KMS-11 (cell line): ENCODE data around the gene MCM3AP.

Source experiments
- H2AFZ ChIP-seq: fragments of 200-600 bp; sonication (generic); 2 replicates; pipeline ENCODE4 v1.6.1; 2016; ENCODE audit warnings: antibody characterized with exemption, mixed run types, low read depth
- H3K27ac ChIP-seq: fragments of 200-600 bp; sonication (generic); 2 replicates; pipeline ENCODE4 v1.6.1; 2016; ENCODE audit warnings: mild to moderate bottlenecking, mixed run types
- H3K27me3 ChIP-seq: fragments of 200-600 bp; sonication (generic); 2 replicates; pipeline ENCODE4 v1.6.1; 2017; ENCODE audit warnings: mild to moderate bottlenecking, low read depth, mixed run types, moderate library complexity; ENCODE audit not compliant: insufficient read depth
- H3K36me3 ChIP-seq: fragments of 200-600 bp; sonication (generic); 2 replicates; pipeline ENCODE4 v1.6.1; 2017; ENCODE audit warnings: mild to moderate bottlenecking, mixed run types; ENCODE audit not compliant: insufficient read depth
- H3K4me1 ChIP-seq: fragments of 200-600 bp; sonication (generic); 2 replicates; pipeline ENCODE4 v1.6.1; 2016; ENCODE audit warnings: mild to moderate bottlenecking, low read depth, mixed run types; ENCODE audit not compliant: poor library complexity, severe bottlenecking
- H3K4me2 ChIP-seq: fragments of 200-600 bp; sonication (generic); 2 replicates; pipeline ENCODE4 v1.7.0; 2016; ENCODE audit warnings: mild to moderate bottlenecking, mixed run types
- H3K4me3 ChIP-seq: fragments of 200-600 bp; sonication (generic); IDR thresholded peaks from 2 replicates; pipeline ENCODE4 v1.6.1; 2017; ENCODE audit warnings: low read depth, low read length, mixed read lengths; ENCODE audit not compliant: insufficient read depth
- H3K79me2 ChIP-seq: fragments of 200-600 bp; sonication (generic); 2 replicates; pipeline ENCODE4 v1.6.1; 2016; ENCODE audit warnings: low read depth, mixed run types; ENCODE audit not compliant: insufficient read depth
- H3K9ac ChIP-seq: fragments of 200-600 bp; sonication (generic); 2 replicates; pipeline ENCODE4 v1.6.1; 2016; ENCODE audit warnings: mild to moderate bottlenecking, mixed run types
- H4K20me1 ChIP-seq: fragments of 200-600 bp; sonication (generic); 2 replicates; pipeline ENCODE4 v1.6.1; 2016; ENCODE audit warnings: mild to moderate bottlenecking, mixed run types; ENCODE audit not compliant: insufficient read depth
- CTCF ChIP-seq: fragments of 200-600 bp; sonication (generic); conservative IDR thresholded peaks from 2 replicates; pipeline ENCODE4 v1.6.1; 2017; ENCODE audit warnings: low read depth, mild to moderate bottlenecking, antibody characterized with exemption, low read length, moderate library complexity, mixed read lengths

The MCM3AP gene

GRCh38 chr21:46297338-46298271 lies 12.2 kb upstream of the MCM3AP start:
- Histone ChIP-seq H3K4me2 (no peak overlapping the region), H2AFZ (no peak overlapping the region), H3K79me2 (no peaks in the 10 kb centered on the region), H3K4me1 (no peaks in the 10 kb centered on the region), H3K27ac (no peak overlapping the region), H3K36me3 (no peaks in the 10 kb centered on the region), H3K4me3 (no peak overlapping the region), H4K20me1 (no peaks in the 10 kb centered on the region), H3K27me3 (no peaks in the 10 kb centered on the region), H3K9ac (no peak overlapping the region)
- TF ChIP-seq CTCF, result no peak

- no peaks in the 10 kb centered on the region for H3K79me2 ChIP-seq
- H3K9ac ChIP-seq, result no peak overlapping the region
- TF ChIP-seq CTCF, result no peak
- H3K27ac ChIP-seq, result no peak overlapping the region
- no peaks in the 10 kb centered on the region for H3K27me3 ChIP-seq
- no peaks in the 10 kb centered on the region for H4K20me1 ChIP-seq
- H3K36me3 ChIP-seq, result no peaks in the 10 kb centered on the region
- no peak overlapping the region for H3K4me2 ChIP-seq
- no peak overlapping the region for H2AFZ ChIP-seq
- no peaks in the 10 kb centered on the region for H3K4me1 ChIP-seq
- no peak overlapping the region for H3K4me3 ChIP-seq
Measured at GRCh38 chr21:46295996-46296752, 10.8 kb upstream of the MCM3AP start.

GRCh38 chr21:46295177-46295770 lies 9.9 kb upstream of the MCM3AP start:
- Histone ChIP-seq H3K4me1 (no peaks in the 10 kb centered on the region), H2AFZ (no peak overlapping the region), H3K4me3 (no peak overlapping the region), H4K20me1 (no peaks in the 10 kb centered on the region), H3K27ac (no peak overlapping the region), H3K36me3 (no peaks in the 10 kb centered on the region), H3K27me3 (no peaks in the 10 kb centered on the region), H3K9ac (no peak overlapping the region), H3K4me2 (no peak overlapping the region), H3K79me2 (no peaks in the 10 kb centered on the region)
- TF ChIP-seq CTCF, result no peak

GRCh38 chr21:46294647-46295176 lies 9.3 kb upstream of the MCM3AP start:
- no peak overlapping the region for H3K27ac ChIP-seq
- no peak overlapping the region for H3K4me2 ChIP-seq
- peaks cover 5% of the 10 kb centered on the region for H3K4me1 ChIP-seq
- no peak overlapping the region for H3K4me3 ChIP-seq
- no peak overlapping the region for H2AFZ ChIP-seq
- no peak for TF ChIP-seq CTCF
- no peaks in the 10 kb centered on the region for H3K27me3 ChIP-seq
- no peaks in the 10 kb centered on the region for H3K79me2 ChIP-seq
- H3K9ac ChIP-seq, result no peak overlapping the region
- H4K20me1 ChIP-seq, result no peaks in the 10 kb centered on the region
- no peaks in the 10 kb centered on the region for H3K36me3 ChIP-seq
